Astrocyte of the cerebellum (primary cell): ENCODE data around the gene UTP25.

Experiments used
- DNase-seq: peaks from one replicate; pipeline ENCODE4 v3.0.0-alpha.2; 2011; ENCODE audit warnings: low read depth
- H3K4me3 ChIP-seq: 2 replicates; pipeline ENCODE4 v1.5.1; 2011; ENCODE audit warnings: mild to moderate bottlenecking, low read depth, low read length, moderate library complexity
- in situ Hi-C: cut with HindIII; loops from 2 replicates; pipeline ENCODE4 v1.10.0; 2017; ENCODE audit warnings: low sequenced_read_pairs
- TF ChIP-seq, protein P1 (sequence below): IDR thresholded peaks from 2 replicates; pipeline ENCODE4 v1.5.1; 2012; ENCODE audit warnings: low read length, low read depth, moderate library complexity, mild to moderate bottlenecking; ENCODE audit errors: missing control alignments

The UTP25 gene

DNA sequence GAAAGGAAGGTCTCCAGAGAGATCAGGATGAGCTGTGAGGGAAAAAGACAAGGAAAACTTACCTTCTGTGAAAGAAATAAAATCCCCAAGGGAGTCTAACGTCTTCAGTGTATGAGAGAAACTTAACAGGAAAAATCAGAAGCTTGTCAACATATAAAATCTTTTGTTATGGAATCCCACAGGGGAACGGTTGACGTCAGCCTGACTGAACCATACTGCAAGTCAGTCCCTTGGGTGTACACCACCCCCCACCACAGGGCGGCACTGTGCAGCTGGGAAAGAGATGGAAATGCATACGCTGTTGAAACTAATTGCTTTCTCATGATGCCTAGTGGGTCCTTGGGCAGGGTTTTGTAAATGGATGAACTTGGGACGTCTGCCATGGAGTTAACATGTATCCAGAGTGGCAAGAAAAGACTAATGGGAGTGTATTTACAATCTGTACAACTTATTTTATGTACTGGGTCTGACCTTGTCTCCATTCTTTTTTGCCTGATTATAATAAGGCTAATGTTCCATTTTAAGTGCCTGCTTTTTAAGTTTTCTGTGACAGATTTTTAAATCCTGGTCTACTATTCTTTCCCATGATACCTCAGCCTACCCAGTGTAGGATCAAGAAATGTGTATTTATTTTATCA, 22.7 kb downstream of the UTP25 start:
- in situ Hi-C loops = no loop called here
- TF ChIP-seq, protein P1, sequence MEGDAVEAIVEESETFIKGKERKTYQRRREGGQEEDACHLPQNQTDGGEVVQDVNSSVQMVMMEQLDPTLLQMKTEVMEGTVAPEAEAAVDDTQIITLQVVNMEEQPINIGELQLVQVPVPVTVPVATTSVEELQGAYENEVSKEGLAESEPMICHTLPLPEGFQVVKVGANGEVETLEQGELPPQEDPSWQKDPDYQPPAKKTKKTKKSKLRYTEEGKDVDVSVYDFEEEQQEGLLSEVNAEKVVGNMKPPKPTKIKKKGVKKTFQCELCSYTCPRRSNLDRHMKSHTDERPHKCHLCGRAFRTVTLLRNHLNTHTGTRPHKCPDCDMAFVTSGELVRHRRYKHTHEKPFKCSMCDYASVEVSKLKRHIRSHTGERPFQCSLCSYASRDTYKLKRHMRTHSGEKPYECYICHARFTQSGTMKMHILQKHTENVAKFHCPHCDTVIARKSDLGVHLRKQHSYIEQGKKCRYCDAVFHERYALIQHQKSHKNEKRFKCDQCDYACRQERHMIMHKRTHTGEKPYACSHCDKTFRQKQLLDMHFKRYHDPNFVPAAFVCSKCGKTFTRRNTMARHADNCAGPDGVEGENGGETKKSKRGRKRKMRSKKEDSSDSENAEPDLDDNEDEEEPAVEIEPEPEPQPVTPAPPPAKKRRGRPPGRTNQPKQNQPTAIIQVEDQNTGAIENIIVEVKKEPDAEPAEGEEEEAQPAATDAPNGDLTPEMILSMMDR = peak; percentile 83
- DNase-seq = no peak
- no peak overlapping the region for H3K4me3 ChIP-seq

- H3K4me3 ChIP-seq = no peak overlapping the region
- in situ Hi-C loops = no loop called here
- TF ChIP-seq, protein P1 = no peak
- DNase-seq = no peak
These were observed 25.9 kb downstream of the UTP25 start for GRCh38 chr1:209853676-209854075.

GRCh38 chr1:209854196-209854595, 26.4 kb downstream of the UTP25 start:
- no peak for DNase-seq
- in situ Hi-C loops = no loop called here
- no peak overlapping the region for H3K4me3 ChIP-seq
- TF ChIP-seq, protein P1 = no peak

DNA sequence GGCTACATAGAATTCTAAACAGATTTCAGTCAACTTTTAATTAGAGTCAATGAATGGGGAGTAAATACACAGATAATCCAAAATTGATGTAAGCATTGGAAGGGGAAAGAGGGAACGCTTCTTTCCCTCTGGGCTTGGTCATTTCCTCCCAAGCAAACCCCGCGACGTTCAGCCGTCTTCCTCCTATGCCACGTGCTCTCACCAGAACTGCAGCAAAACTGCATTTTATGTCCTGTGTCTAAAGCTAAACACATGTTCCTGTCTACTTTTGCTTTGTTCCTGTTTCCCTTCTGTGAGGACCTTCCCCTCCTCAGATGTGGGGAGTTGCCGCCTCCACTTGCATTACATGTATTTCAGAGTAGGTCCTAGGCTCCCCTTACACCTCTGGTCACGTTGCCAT, 27.2 kb downstream of the UTP25 start:
- in situ Hi-C loops = no loop called here
- TF ChIP-seq, protein P1 = no peak
- DNase-seq = no peak
- H3K4me3 ChIP-seq = no peak overlapping the region

- in situ Hi-C loops = no loop called here
- DNase-seq = no peak
- TF ChIP-seq, protein P1 = no peak
- H3K4me3 ChIP-seq = no peak overlapping the region
These were observed 27.9 kb downstream of the UTP25 start for GRCh38 chr1:209855623-209856022.

- TF ChIP-seq, protein P1 = no peak
- DNase-seq = no peak
- H3K4me3 ChIP-seq = no peak overlapping the region
- in situ Hi-C loops = no loop called here
These were observed 30.9 kb downstream of the UTP25 start for GRCh38 chr1:209858561-209859103.
